22Rv1 (cell line): ENCODE measurements around the gene HPDL.
"Not testable (repeated sequence)": the region's sequence is repeated elsewhere in the genome, so short reads cannot be mapped to it uniquely, and the experiment has no call there.

Source experiments
- ZFX ChIP-seq: fragments of 450-650 bp; IDR thresholded peaks from 2 replicates; pipeline ENCODE4 v1.6.1; 2017; ENCODE audit warnings: antibody characterized with exemption, borderline replicate concordance
- TF ChIP-seq, protein P1 (sequence below): fragments of 450-650 bp; IDR thresholded peaks from 2 replicates; pipeline ENCODE4 v1.5.1; 2017; ENCODE audit warnings: mild to moderate bottlenecking

DNA sequence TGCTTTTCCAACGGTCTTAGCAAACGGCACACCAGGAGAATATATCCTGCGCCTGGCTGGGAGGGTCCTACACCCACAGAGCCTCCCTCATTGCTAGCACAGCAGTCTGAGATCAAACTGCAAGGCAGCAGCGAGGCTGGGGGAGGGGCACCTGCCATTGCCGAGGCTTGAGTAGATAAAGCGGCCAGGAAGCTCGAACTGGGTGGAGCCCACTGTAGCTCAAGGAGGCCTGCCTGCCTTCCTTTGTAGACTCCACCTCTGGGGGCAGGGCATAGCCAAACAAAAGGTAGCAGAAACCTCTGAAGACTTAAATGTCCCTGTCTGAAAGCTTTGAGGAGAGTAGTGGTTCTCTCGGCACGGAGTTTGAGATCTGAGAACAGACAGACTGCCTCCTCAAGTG lies 41.8 kb upstream of the HPDL start:
- TF ChIP-seq, protein P1, sequence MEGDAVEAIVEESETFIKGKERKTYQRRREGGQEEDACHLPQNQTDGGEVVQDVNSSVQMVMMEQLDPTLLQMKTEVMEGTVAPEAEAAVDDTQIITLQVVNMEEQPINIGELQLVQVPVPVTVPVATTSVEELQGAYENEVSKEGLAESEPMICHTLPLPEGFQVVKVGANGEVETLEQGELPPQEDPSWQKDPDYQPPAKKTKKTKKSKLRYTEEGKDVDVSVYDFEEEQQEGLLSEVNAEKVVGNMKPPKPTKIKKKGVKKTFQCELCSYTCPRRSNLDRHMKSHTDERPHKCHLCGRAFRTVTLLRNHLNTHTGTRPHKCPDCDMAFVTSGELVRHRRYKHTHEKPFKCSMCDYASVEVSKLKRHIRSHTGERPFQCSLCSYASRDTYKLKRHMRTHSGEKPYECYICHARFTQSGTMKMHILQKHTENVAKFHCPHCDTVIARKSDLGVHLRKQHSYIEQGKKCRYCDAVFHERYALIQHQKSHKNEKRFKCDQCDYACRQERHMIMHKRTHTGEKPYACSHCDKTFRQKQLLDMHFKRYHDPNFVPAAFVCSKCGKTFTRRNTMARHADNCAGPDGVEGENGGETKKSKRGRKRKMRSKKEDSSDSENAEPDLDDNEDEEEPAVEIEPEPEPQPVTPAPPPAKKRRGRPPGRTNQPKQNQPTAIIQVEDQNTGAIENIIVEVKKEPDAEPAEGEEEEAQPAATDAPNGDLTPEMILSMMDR = not testable (repeated sequence)
- TF ChIP-seq ZFX = not testable (repeated sequence)
